ENCODE results near the gene NPIPA7.
"Not testable (repeated sequence)": the region's sequence is repeated elsewhere in the genome, so short reads cannot be mapped to it uniquely, and the experiment has no call there.

DNA sequence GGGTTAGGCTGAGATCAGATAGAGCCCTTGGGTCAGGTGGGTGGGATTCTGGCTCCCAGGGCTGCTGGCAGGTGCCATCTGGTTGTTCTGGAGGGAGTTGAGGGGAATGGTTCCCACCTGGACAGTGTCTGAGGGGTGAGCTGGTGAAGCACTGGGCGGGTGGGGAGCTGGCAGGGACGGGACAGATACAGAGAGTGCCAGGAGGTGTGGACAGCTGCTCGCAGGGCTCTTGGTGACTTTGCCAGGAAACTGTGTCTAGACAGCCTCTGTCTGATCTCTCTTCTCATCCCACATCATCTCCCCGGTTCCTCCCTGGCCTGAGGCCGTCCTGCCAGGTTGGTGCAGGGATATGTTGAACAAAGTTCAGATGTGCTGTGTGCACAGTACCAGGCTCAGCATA, 38.1 kb downstream of the NPIPA7 start:
- TF ChIP-seq, protein P1, sequence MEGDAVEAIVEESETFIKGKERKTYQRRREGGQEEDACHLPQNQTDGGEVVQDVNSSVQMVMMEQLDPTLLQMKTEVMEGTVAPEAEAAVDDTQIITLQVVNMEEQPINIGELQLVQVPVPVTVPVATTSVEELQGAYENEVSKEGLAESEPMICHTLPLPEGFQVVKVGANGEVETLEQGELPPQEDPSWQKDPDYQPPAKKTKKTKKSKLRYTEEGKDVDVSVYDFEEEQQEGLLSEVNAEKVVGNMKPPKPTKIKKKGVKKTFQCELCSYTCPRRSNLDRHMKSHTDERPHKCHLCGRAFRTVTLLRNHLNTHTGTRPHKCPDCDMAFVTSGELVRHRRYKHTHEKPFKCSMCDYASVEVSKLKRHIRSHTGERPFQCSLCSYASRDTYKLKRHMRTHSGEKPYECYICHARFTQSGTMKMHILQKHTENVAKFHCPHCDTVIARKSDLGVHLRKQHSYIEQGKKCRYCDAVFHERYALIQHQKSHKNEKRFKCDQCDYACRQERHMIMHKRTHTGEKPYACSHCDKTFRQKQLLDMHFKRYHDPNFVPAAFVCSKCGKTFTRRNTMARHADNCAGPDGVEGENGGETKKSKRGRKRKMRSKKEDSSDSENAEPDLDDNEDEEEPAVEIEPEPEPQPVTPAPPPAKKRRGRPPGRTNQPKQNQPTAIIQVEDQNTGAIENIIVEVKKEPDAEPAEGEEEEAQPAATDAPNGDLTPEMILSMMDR (IDR thresholded peaks at IDR 0.05; ENCODE audit: insufficient read depth, low read length) = not testable (repeated sequence)
- TF ChIP-seq POLR2AphosphoS5, GABPA (IDR thresholded peaks at IDR 0.05; ENCODE audit: low read depth): not testable (repeated sequence)
- TF ChIP-seq, protein P2, sequence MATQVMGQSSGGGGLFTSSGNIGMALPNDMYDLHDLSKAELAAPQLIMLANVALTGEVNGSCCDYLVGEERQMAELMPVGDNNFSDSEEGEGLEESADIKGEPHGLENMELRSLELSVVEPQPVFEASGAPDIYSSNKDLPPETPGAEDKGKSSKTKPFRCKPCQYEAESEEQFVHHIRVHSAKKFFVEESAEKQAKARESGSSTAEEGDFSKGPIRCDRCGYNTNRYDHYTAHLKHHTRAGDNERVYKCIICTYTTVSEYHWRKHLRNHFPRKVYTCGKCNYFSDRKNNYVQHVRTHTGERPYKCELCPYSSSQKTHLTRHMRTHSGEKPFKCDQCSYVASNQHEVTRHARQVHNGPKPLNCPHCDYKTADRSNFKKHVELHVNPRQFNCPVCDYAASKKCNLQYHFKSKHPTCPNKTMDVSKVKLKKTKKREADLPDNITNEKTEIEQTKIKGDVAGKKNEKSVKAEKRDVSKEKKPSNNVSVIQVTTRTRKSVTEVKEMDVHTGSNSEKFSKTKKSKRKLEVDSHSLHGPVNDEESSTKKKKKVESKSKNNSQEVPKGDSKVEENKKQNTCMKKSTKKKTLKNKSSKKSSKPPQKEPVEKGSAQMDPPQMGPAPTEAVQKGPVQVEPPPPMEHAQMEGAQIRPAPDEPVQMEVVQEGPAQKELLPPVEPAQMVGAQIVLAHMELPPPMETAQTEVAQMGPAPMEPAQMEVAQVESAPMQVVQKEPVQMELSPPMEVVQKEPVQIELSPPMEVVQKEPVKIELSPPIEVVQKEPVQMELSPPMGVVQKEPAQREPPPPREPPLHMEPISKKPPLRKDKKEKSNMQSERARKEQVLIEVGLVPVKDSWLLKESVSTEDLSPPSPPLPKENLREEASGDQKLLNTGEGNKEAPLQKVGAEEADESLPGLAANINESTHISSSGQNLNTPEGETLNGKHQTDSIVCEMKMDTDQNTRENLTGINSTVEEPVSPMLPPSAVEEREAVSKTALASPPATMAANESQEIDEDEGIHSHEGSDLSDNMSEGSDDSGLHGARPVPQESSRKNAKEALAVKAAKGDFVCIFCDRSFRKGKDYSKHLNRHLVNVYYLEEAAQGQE (IDR thresholded peaks at IDR 0.05; ENCODE audit: insufficient replicate concordance, low read depth) = not testable (repeated sequence)
